Activated gamma-delta T cell (primary cell): ENCODE results near the gene RFX2.

ENCODE experiments used
- DNase-seq: peaks from one replicate; lab custom pipeline; 2025; lab: John Stamatoyannopoulos, UW

RFX2 gene

DNA sequence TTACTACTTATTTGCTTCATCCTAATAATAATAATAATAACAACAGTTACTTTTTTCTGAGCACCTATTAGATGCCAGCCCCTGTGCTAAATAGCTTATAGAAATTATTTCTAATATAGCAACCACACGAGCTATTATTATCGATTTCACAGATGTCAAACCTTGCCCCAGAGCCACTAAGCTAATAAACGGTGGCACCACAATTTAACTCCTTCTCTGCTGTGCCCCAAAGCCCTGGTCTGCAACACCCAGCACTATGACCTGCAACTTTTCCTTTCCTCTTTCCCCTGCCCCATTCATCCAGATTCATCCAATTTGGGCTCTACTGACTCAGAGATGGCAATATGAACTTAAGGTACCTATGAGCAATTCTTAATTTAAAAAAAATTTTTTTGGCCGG is 6.4 kb downstream of the RFX2 start:
- DNase-seq = no peak

- no peak for DNase-seq
These were observed 7.1 kb downstream of the RFX2 start for GRCh38 chr19:6103217-6103644.

- DNase-seq = no peak
These were observed 8.3 kb downstream of the RFX2 start for GRCh38 chr19:6101991-6102390.

- no peak for DNase-seq
These were observed 8.9 kb downstream of the RFX2 start for GRCh38 chr19:6101291-6101825.

- no peak for DNase-seq
These were observed 9.9 kb downstream of the RFX2 start for GRCh38 chr19:6100284-6100915.

DNA sequence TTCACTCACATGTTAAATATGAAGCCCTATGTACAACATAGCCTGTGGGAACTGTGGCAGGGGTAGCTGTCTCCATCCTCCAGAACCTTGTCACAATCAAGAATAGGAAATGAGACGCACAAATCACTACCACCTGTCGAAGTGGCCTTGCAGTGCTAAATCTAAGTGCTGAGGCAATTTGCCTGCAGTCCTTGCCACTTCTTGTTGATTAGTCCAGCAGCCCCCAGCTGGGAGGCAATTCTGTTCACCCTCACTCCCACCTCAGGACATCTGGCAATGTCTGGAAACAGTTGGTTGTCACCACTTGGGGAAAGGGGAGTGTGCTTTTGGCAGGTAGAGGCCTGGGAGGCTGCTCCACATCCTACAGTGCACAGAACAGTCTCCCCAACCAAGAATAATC is 10.7 kb downstream of the RFX2 start:
- DNase-seq = no peak

GRCh38 chr19:6099033-6099432 is 11.3 kb downstream of the RFX2 start:
- DNase-seq = no peak

- no peak for DNase-seq
These were observed 11.7 kb downstream of the RFX2 start for GRCh38 chr19:6098574-6098973.

GRCh38 chr19:6097911-6098310 is 12.4 kb downstream of the RFX2 start:
- DNase-seq = no peak

- DNase-seq = no peak
These were observed 14.5 kb downstream of the RFX2 start for GRCh38 chr19:6095760-6096159.

DNA sequence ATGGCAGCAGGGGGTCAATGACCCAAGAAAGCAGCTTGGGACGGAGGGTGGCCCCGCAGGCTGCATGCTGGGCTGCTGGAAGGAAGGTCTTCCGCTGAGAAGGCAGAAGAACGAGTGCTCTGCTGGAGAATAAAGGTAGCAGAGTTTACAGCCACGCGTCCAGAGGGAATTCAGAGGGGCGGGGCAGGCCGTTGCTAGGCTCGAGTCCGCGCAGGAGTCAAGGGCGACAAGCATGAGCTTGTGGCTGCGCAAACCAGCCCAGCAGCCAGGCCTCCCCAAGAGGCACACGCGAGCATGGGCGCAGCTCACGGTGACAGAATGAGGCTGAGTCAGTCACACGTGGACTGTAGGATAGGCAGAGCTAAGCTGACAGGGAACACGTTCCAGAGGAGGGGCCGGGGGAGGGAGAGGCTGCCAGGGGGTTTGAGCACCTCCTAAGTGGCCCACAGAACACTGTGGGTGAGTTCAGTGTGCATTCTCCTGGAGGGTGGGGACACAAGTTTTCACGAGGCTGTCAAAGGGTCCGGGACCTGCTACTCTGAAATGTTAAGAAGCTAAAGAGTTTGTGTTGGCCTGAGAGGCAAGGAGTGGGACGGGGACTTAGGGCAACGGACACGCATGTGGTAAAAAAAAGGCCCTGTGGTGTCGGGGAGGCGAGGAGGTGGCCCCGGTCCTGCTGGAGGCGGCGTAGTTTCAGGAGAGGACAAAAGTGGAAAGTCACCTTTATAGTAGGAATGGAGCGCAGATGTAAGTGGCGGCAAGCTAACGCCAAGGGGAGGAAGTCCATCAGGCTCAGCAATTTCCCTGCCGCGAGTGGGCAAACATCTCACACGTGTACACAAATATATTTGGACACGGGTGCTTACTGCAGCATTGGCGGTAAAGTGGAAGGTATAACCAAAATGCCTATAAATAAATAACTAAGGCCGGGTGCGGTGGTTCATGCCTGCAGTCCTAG is 17.7 kb downstream of the RFX2 start:
- no peak for DNase-seq

DNA sequence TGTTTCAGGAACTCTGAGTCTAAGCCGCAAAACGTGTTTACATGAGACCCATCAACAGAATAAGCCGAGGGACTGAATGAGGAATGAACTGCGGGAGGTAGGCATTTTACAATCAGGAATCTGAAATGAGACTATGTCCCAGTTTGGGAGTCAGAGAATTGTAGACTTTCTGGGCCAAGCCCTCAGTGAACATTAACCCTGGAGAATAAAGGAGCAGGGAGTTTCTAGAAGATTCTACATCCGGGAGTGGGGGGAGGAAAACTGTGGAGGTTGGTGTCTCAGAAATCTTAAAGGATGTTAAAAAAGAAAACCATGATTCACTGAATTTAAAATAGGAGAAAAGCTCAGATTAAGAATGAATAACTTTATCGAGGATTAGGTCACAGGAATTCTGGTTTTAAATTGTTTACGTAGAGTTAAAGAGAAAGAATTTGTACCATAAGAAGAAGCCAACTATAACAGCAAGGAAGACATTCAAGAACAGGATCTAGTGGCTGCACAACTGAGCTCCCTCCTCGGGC is 18.5 kb downstream of the RFX2 start:
- no peak for DNase-seq

- DNase-seq = no peak
These were observed 19.7 kb downstream of the RFX2 start for GRCh38 chr19:6090634-6091033.

DNA sequence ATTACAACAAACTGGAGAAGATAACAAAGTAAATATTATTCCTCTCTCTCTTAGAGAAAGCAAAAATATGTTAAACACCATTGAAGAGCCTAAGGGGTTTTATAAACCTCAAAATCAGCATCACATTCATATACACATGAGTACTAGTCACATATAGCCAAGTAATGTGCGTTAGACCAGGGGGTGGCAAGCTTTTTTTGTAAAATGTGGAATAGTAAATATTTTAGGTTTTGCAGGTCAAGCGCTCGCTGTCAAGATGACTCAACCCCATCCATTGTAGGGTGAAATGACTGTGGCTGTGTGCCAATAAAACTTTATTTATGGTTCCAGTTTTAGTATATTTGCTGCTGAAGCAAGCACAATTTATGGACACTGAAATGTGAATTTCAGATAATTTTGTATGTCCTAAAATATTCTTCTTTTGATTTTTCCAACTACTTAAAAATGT is 21.7 kb downstream of the RFX2 start:
- no peak for DNase-seq

- DNase-seq = no peak
These were observed 23.2 kb downstream of the RFX2 start for GRCh38 chr19:6087074-6087571.

DNA sequence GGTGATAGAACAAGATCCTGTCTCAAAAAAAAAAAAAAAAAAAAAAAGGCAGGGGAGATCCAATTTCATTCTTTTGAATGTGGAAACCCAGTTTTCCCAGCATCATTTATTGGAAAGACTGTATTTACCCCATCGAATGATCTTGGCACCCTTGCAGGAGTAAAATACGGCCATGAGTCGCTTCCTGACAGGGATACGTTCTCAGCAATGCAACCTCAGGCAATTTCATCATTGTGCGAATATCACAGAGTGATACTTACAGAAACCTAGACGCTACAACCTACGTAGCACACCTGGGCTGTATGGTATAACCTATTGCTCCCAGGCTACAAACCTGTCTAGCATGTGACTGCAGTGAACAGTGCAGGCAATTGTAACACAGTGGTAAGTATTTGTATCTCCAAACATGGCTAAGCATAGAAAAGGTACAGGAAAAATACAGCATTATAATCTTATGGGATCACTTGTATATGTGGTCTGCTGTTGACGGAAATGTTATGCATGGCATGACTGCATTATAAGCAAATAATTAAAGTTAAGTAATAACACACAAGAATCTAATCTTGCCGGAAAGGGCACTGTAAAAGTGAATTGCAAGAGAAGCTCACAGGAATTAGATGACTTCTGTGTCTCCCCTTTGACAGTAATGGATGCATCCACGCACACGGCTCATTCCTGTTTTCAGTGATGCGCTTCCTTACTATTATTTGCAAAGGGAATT is 24.1 kb downstream of the RFX2 start:
- no peak for DNase-seq

GRCh38 chr19:6084821-6085220 is 25.5 kb downstream of the RFX2 start:
- no peak for DNase-seq

- no peak for DNase-seq
These were observed 31.2 kb downstream of the RFX2 start for GRCh38 chr19:6079107-6079506.

DNA sequence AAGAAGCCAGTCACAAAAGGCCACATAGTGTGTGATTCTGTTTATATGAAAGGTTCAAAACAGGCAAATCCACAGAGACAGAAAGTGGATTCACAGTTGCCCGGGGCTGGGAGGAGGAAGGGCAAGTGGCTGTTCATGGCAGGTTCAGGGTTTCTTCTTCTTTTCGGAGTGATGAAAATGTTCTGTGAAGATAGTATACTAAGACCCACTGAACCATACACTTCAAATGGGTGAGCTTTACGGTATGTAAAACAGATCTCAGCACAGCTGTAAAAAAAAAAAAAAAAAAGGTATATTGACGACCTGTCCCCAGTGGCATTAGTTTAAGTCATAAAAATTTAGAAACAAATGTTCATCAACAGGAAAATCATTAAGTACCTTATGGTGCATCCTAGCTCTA is 32.2 kb downstream of the RFX2 start:
- DNase-seq = no peak

DNA sequence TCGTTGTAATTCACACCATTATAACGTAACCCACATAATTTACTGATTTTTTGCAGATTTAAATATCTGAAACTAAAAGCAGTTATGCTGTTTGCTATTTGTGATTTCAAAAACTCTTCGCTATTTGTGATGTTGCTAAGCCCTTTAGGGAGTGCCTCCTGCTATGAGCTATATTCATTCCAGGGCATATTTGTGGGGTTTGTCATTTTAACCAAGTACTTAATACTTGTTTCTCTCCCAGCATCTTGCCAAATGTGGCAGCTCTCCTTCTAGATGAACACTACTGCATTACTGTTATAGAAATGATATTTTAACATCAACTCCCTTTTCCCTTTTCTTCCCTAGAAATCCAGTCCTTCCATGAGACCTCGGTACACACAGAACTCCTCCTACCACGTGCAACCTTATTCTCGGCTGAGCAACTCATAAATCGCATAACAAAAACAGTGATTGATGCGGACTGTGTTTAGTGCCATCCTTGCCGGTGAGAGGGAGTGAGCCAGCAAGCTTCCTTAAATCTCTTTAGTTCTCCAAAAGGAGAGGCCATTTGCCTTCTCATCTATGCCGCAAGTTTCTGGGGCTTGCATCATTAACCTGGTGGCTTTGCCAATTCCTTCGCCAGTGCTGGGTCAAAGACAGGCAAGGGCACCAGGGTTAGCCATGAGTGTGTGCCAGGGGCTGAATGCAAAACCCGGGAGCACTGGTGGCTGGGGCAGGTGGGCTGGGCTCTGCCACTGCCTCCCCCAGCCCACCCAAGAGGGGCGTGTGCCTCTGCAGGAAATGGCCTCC is 33.4 kb downstream of the RFX2 start:
- no peak for DNase-seq

DNA sequence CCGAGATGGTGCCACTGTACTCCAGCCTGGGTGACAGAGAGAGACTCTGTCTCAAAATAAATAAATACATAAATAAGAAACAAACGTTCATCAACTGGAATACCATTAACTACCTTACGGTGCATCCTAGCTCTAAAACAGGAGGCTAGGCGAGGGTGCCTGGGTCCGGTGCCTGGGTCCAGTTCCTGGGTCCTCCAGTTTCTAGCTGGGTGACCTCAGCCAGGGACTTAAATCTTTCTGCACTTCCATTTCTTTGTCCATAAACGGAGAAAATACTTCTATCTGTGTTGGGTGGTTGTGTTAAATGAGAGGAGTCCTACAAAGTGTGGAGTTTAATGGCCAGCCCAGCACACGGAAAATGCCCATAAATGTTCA is 34.0 kb downstream of the RFX2 start:
- no peak for DNase-seq
